HG03280 (cell line): ENCODE data around the gene SETBP1.

Experiments
- ATAC-seq: cut with Tn5 transposase; IDR thresholded peaks from one replicate; pipeline ENCODE4 v1.9.1; 2021; ENCODE audit warnings: mild to moderate bottlenecking, moderate library complexity; ENCODE audit not compliant: unreplicated experiment

The SETBP1 gene

GRCh38 chr18:44704135-44704789, 23.6 kb downstream of the SETBP1 start:
- no peak for ATAC-seq

GRCh38 chr18:44705075-44705675, 24.5 kb downstream of the SETBP1 start:
- ATAC-seq: no peak

GRCh38 chr18:44708451-44709083, 27.9 kb downstream of the SETBP1 start:
- no peak for ATAC-seq

GRCh38 chr18:44709307-44710126, 28.8 kb downstream of the SETBP1 start:
- ATAC-seq: peak; percentile 83

- no peak for ATAC-seq
These were observed 30.2 kb downstream of the SETBP1 start for GRCh38 chr18:44710931-44711330.

- no peak for ATAC-seq
These were observed 31.3 kb downstream of the SETBP1 start for GRCh38 chr18:44712025-44712424.

GRCh38 chr18:44713435-44713834, 32.7 kb downstream of the SETBP1 start:
- ATAC-seq: no peak

- ATAC-seq: no peak
These were observed 33.7 kb downstream of the SETBP1 start for GRCh38 chr18:44714376-44714775.

- ATAC-seq: no peak
These were observed 34.6 kb downstream of the SETBP1 start for GRCh38 chr18:44715245-44715644.

- no peak for ATAC-seq
These were observed 35.2 kb downstream of the SETBP1 start for GRCh38 chr18:44715842-44716241.

GRCh38 chr18:44716697-44717163, 36.0 kb downstream of the SETBP1 start:
- ATAC-seq: no peak

GRCh38 chr18:44719519-44720060, 38.9 kb downstream of the SETBP1 start:
- no peak for ATAC-seq

GRCh38 chr18:44721748-44722147, 41.1 kb downstream of the SETBP1 start:
- ATAC-seq: peak; percentile 34

GRCh38 chr18:44723411-44723810, 42.7 kb downstream of the SETBP1 start:
- peak; percentile 41 for ATAC-seq

- ATAC-seq: no peak
These were observed 43.6 kb downstream of the SETBP1 start for GRCh38 chr18:44724105-44724778.

GRCh38 chr18:44725300-44726058, 44.8 kb downstream of the SETBP1 start:
- no peak for ATAC-seq

- ATAC-seq: no peak
These were observed 45.4 kb downstream of the SETBP1 start for GRCh38 chr18:44726059-44726421.

GRCh38 chr18:44727291-44727690, 46.6 kb downstream of the SETBP1 start:
- ATAC-seq: no peak

- ATAC-seq: no peak
These were observed 49.0 kb downstream of the SETBP1 start for GRCh38 chr18:44729631-44730101.
